ENCODE results near the gene HNRNPR.

HNRNPR gene

GRCh38 chr1:23370709-23371584, 26.9 kb upstream of the HNRNPR start:
- Histone ChIP-seq H3K4me1 (ENCODE audit: control insufficient read depth, insufficient read depth, low read length) (peaks cover 17% of the 10 kb centered on the region), H3K27ac (ENCODE audit: extremely low read depth, low read depth, low read length) (peak overlapping the region; percentile 93), H3K4me3 (ENCODE audit: low read depth, low read length) (peak overlapping the region; percentile 13), H3K36me3 (ENCODE audit: control insufficient read depth in 2 of 2, insufficient read depth in 1 of 2, low read length in 2 of 2) (peaks cover 0 to 21% of the 10 kb centered on the region in 2 experiments; a peak in 1 of 3 replicates), H3K9me3 (ENCODE audit: control insufficient read depth, insufficient read depth, low read depth, low read length) (no peaks in the 10 kb centered on the region)
- ChIA-PET POLR2A (interaction anchor here (1.4 to 5.4 kb wide), 3 partner anchors 8 to 160 kb away, joined by 3 to 121 read pairs (median 6); partner anchors contain the start of genes E2F2 and HNRNPR), CTCF (interaction anchor here (1.2 to 3.4 kb wide), 2 partner anchors 33 to 127 kb away, joined by 3 to 16 read pairs; no protein-coding TSS in a partner anchor)
- no peak for TF ChIP-seq ZNF211 (tag by site-specific recombination; IDR thresholded peaks at IDR 0.05; ENCODE audit: low read depth)
- TF ChIP-seq ZEB2 (tag by site-specific recombination; IDR thresholded peaks at IDR 0.05): 0 out of 2 replicates have a peak, but pooled peaks have one; percentile 45
- no peak for TF ChIP-seq ZNF202 (tag by site-specific recombination; IDR thresholded peaks at IDR 0.05; ENCODE audit: borderline replicate concordance)
- TF ChIP-seq IKZF3 (tag by site-specific recombination; IDR thresholded peaks at IDR 0.05): 0 out of 2 replicates have a peak, but pooled peaks have one; percentile 9
- TF ChIP-seq, protein P1, sequence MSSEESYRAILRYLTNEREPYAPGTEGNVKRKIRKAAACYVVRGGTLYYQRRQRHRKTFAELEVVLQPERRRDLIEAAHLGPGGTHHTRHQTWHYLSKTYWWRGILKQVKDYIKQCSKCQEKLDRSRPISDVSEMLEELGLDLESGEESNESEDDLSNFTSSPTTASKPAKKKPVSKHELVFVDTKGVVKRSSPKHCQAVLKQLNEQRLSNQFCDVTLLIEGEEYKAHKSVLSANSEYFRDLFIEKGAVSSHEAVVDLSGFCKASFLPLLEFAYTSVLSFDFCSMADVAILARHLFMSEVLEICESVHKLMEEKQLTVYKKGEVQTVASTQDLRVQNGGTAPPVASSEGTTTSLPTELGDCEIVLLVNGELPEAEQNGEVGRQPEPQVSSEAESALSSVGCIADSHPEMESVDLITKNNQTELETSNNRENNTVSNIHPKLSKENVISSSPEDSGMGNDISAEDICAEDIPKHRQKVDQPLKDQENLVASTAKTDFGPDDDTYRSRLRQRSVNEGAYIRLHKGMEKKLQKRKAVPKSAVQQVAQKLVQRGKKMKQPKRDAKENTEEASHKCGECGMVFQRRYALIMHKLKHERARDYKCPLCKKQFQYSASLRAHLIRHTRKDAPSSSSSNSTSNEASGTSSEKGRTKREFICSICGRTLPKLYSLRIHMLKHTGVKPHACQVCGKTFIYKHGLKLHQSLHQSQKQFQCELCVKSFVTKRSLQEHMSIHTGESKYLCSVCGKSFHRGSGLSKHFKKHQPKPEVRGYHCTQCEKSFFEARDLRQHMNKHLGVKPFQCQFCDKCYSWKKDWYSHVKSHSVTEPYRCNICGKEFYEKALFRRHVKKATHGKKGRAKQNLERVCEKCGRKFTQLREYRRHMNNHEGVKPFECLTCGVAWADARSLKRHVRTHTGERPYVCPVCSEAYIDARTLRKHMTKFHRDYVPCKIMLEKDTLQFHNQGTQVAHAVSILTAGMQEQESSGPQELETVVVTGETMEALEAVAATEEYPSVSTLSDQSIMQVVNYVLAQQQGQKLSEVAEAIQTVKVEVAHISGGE (tag by site-specific recombination; conservative IDR thresholded peaks at IDR 0.05; ENCODE audit: low read depth): 0 out of 2 replicates have a peak, but pooled peaks have one; percentile 28
- TF ChIP-seq KLF7 (tag by site-specific recombination; IDR thresholded peaks at IDR 0.05; ENCODE audit: borderline replicate concordance): peak; percentile 30; the same call in 1 of the 2 replicates
- TF ChIP-seq, protein P2, sequence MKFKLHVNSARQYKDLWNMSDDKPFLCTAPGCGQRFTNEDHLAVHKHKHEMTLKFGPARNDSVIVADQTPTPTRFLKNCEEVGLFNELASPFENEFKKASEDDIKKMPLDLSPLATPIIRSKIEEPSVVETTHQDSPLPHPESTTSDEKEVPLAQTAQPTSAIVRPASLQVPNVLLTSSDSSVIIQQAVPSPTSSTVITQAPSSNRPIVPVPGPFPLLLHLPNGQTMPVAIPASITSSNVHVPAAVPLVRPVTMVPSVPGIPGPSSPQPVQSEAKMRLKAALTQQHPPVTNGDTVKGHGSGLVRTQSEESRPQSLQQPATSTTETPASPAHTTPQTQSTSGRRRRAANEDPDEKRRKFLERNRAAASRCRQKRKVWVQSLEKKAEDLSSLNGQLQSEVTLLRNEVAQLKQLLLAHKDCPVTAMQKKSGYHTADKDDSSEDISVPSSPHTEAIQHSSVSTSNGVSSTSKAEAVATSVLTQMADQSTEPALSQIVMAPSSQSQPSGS (tag by site-specific recombination; IDR thresholded peaks at IDR 0.05; ENCODE audit: low read depth): no peak
- TF ChIP-seq ZNF341 (tag by site-specific recombination; IDR thresholded peaks at IDR 0.05; ENCODE audit: low read depth): peak; percentile 66; the same call in 1 of the 2 replicates
- peak; percentile 51 for TF ChIP-seq GLIS2 (tag by site-specific recombination; IDR thresholded peaks at IDR 0.05)
- TF ChIP-seq ZSCAN30 (tag by site-specific recombination; IDR thresholded peaks at IDR 0.05): peak; percentile 63; the same call in 1 of the 2 replicates
- peak; percentile 50; the same call in 1 of the 2 replicates for TF ChIP-seq PATZ1 (tag by site-specific recombination; IDR thresholded peaks at IDR 0.05)
- peak; percentile 85 for TF ChIP-seq ZBTB20 (tag by site-specific recombination; IDR thresholded peaks at IDR 0.05)
- no peak for TF ChIP-seq ZNF785 (tag by site-specific recombination; IDR thresholded peaks at IDR 0.05)
- no peak for TF ChIP-seq ZNF140 (tag by site-specific recombination; IDR thresholded peaks at IDR 0.05)
- no peak for TF ChIP-seq RBAK (tag by site-specific recombination; IDR thresholded peaks at IDR 0.05)
- TF ChIP-seq ZBTB17 (tag by site-specific recombination; IDR thresholded peaks at IDR 0.05): 0 out of 2 replicates have a peak, but pooled peaks have one; percentile 31
- peak; percentile 92 for TF ChIP-seq ZIC2 (tag by site-specific recombination; IDR thresholded peaks at IDR 0.05)
- no peak for TF ChIP-seq ZNF239 (tag by site-specific recombination; IDR thresholded peaks at IDR 0.05)
- TF ChIP-seq KLF1 (tag by site-specific recombination; IDR thresholded peaks at IDR 0.05): peak; percentile 57; the same call in 1 of the 2 replicates
- peak; percentile 60 for TF ChIP-seq EGR2 (tag by site-specific recombination; IDR thresholded peaks at IDR 0.05; ENCODE audit: low read depth)
- TF ChIP-seq OSR2 (tag by site-specific recombination; IDR thresholded peaks at IDR 0.05): 0 out of 2 replicates have a peak, but pooled peaks have one; percentile 9
- TF ChIP-seq ZFHX2 (tag by site-specific recombination; conservative IDR thresholded peaks at IDR 0.05): peak; percentile 71
- no peak for TF ChIP-seq ZNF677 (tag by site-specific recombination; IDR thresholded peaks at IDR 0.05)
- peak; percentile 54; the same call in 1 of the 2 replicates for TF ChIP-seq BCL11B (tag by site-specific recombination; IDR thresholded peaks at IDR 0.05; ENCODE audit: low read depth)
- no peak for TF ChIP-seq ZNF416 (tag by site-specific recombination; IDR thresholded peaks at IDR 0.05)
- TF ChIP-seq, protein P3, sequence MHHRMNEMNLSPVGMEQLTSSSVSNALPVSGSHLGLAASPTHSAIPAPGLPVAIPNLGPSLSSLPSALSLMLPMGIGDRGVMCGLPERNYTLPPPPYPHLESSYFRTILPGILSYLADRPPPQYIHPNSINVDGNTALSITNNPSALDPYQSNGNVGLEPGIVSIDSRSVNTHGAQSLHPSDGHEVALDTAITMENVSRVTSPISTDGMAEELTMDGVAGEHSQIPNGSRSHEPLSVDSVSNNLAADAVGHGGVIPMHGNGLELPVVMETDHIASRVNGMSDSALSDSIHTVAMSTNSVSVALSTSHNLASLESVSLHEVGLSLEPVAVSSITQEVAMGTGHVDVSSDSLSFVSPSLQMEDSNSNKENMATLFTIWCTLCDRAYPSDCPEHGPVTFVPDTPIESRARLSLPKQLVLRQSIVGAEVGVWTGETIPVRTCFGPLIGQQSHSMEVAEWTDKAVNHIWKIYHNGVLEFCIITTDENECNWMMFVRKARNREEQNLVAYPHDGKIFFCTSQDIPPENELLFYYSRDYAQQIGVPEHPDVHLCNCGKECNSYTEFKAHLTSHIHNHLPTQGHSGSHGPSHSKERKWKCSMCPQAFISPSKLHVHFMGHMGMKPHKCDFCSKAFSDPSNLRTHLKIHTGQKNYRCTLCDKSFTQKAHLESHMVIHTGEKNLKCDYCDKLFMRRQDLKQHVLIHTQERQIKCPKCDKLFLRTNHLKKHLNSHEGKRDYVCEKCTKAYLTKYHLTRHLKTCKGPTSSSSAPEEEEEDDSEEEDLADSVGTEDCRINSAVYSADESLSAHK (tag by site-specific recombination; IDR thresholded peaks at IDR 0.05): peak; percentile 49
- TF ChIP-seq SCRT2 (tag by site-specific recombination; IDR thresholded peaks at IDR 0.05): no peak
- peak; percentile 30; the same call in 1 of the 2 replicates for TF ChIP-seq GLIS1 (tag by site-specific recombination; IDR thresholded peaks at IDR 0.05)
